NK-92 (cell line): Measurements from ENCODE around the gene DIP2A.
"Not testable (repeated sequence)": the region's sequence is repeated elsewhere in the genome, so short reads cannot be mapped to it uniquely, and the experiment has no call there.

Experiments used
- DNase-seq: peaks from one replicate; lab custom pipeline; 2025; ENCODE audit not compliant: unreplicated experiment; lab: John Stamatoyannopoulos, UW

The DIP2A gene

DNA sequence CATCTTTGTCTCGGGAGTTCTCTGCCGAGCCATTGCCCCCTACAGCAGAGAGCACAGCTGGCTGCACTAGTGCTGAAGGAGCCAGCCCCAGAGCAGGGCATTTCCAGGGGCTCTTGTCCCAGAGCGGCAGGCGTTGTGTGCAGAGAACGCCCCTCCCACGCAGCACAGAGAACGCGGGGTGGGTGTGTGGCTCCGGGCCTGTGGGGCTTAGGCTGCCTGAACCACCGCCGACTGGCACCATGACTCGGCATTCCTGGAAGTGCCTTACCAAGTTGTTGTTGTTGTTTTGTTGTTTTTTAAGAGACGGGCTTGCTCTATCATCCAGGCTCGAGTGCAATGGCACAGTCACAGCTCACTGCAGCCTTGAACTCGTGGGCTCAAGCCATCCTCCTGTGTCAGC, 15.8 kb upstream of the DIP2A start:
- no peak for DNase-seq

GRCh38 chr21:46443910-46444309, 14.8 kb upstream of the DIP2A start:
- no peak for DNase-seq

DNA sequence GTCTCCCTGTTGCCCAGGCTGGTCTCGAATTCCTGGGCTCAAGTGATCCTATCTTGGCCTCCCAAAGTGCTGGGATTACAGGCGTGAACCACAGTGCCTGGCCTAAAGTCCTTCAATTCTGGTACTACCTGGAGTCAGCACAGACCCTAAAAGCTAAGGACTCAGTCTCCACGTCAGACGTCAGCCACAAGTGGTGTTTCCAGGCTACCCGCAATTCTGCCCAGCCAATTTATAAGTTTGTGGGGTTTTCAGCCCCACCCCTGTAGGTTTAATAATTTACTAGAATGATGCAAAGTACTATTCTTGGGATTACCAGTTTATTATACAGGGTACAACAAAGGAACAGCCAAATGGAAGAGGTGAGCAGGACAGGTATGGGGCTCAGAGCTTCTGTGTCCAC, 10.6 kb upstream of the DIP2A start:
- no peak for DNase-seq

- DNase-seq = not testable (repeated sequence)
These were observed 9.8 kb upstream of the DIP2A start for GRCh38 chr21:46448855-46449254.

DNA sequence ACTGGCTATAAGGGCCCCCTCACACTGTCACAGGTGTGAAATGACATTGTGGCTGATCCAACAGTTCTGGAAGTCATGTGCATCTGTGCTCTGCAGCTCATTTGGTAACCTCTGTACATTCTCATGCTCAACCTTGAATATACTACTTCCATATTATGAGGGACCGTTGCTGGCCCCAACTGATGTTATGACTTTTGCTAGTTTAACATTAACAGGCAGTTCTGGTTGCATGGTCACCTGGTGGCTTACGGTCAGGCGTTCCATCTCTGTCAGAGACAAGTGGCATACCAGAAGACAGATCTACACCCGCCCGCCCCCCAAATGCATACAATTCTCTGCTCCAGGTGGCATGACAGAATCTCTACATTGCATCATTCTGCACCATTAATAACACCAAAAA, 6.0 kb upstream of the DIP2A start:
- DNase-seq = no peak

DNA sequence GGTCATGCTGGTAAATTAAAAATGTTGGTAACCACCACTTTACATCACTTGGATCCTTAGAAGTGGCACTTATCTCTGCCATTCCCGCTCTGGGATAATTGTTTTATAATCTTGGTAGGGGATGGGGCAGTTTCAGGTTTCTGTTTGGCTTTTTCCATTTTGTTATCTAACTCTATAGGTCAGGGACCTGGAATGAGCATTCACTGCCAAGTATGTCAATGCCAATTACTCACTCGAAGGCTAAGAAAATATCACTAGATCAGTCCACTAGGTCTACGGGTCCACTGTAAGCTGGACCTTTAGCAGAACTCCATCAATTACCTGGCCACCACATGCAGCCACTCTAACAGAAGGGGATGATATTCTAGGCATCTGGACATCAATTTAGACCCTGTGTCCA, 4.5 kb upstream of the DIP2A start:
- no peak for DNase-seq

DNA sequence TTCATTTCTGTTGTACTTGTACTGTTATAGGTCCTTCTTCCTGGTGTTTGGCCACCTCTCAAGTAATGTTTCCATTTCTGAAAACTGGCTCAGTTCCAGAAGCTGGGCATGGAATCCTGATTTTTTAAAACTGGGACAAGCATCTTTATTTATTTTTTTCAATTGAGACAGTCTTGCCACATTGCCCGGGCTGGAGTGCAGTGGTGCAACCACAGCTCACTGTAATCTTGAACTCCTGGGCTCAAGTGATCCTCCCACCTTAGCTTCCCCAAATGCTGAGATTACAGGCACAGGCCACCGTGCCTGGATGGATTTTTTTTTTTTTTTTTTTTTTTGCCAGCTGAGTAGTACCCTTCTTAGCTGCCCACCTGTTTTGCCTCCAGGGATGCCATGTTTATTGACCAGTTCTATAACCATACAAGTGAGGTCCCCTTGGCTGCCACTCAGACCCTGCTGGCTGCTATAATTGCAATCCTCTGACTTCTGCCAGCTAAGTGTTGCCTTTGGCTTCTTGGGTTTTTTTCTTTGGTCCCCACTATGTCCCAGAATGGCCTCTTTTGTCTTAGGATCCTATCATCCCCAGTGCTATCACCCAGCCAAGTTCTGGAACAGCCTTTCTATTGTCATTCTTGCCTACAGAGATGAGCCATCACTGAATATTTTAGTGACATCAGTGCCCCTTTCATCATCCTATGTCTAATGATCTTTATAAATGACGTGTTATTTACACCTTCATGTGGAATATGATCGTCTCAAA, 3.9 kb upstream of the DIP2A start:
- DNase-seq = no peak

- no peak for DNase-seq
These were observed 2.9 kb upstream of the DIP2A start for GRCh38 chr21:46455575-46456385.

DNA sequence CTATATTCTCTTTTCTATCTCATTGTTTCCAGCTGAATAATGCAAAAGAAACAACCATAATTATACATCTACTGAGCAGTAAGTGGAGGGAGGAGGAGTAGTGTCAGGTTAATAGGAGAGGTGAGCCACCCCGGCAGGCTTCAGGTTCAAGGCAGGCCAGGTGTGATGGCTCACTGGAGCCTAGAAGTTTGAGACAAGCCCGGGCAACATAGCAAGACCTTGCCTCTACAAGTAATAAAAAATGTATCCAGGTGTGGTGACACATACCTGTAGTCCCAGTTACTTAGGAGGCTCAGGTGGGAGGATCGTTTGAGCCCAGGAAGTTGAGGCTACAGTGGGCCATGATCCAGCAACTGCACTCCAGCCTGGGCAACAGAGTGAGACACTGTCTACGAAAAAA, 1.9 kb upstream of the DIP2A start:
- no peak for DNase-seq

DNA sequence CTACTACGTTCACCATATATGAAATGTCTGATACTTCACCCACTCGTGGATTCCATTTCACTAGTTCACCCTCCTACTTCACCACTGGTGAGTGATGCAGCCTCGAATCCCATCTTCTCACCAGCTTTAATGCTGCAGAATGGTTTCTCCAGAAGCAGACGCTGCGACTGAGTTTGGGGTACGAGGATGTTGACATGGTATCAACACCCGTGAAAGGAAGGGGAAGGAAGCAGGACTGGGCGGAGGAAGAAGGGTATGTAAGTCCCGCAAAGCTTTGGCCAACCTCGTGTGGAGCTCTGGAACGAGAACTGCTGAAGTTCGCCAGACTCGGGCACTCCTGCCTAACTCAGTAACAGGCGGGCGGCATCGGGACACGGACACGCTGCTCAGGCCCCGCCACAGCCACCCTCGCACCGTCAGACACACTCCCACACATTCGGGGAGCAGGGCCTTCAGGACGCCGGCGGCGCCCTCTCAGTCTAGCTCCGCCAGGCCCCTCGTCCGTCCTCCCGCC, 833 bp upstream of the DIP2A start:
- DNase-seq = no peak

GRCh38 chr21:46459024-46459355, 299 bp downstream of the DIP2A start:
- no peak for DNase-seq

DNA sequence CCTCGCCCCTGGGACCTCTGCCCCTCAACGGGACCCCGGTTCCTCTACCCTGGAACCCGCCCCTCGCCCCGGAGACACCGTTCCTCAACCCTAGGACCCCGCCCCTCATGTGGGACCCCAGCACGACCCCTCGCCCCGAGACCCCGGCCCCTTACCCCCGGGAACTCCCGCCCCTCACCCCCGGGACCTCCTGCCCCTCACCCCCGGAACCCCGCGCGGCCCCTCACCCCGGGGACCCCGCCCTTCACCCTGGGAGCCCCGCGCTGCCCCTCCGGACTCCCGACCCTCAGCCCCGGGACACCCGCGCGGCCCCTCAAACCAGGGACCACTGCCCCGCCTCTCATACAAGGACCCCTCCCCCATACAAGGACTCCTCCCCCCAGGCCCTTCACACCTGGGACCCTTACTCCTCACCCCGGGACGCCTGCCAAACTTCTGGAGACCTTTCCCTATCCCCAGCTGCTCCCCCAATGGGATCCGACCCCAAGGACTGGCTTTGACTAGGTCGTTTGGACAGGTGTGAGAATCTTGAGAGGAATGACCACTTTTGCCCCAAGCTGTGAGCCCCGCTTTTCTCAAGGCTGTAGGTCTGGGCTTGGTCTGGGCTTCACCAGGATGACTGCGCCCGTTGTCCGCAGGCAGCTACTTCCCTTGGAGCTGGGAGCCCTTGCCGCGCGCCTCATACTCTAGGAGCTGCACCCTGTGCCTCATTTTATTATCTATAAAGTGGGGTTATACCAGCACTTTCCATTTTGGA, 843 bp downstream of the DIP2A start:
- DNase-seq = no peak

GRCh38 chr21:46461909-46462308, 3.2 kb downstream of the DIP2A start:
- DNase-seq = no peak

- not testable (repeated sequence) for DNase-seq
These were observed 6.5 kb downstream of the DIP2A start for GRCh38 chr21:46465153-46465552.

GRCh38 chr21:46465651-46466050, 7.0 kb downstream of the DIP2A start:
- DNase-seq = no peak

DNA sequence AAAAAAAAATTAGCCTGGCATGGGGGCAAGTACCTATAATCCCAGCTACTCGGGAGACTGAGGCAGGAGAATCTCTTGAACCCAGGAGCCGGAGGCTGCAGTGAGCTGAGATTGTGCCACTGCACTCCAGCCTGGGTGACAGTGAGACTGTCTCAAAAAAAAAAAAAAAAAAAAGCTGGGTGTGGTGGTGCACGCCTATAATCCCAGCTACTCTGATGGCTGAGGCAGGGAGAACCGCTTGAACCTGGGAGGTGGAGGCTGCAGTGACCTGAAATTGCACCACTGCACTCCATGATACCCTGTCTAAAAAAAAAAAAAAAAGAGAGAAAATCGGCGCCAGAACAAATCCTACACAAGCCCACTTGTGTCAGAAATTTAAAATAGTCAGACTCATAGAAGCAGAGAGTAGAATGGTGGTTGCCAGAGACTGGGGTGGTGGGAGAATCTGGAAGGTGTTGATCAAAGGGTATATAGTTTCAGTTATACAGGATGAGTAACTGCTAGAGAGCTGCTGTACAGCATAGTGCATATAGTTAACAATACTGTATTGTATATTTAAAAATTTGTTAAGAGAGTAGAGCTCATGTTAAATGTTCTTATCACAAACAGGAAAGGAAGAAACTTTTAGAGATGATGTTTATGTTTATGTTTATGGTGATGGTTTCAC, 9.6 kb downstream of the DIP2A start:
- DNase-seq = no peak

DNA sequence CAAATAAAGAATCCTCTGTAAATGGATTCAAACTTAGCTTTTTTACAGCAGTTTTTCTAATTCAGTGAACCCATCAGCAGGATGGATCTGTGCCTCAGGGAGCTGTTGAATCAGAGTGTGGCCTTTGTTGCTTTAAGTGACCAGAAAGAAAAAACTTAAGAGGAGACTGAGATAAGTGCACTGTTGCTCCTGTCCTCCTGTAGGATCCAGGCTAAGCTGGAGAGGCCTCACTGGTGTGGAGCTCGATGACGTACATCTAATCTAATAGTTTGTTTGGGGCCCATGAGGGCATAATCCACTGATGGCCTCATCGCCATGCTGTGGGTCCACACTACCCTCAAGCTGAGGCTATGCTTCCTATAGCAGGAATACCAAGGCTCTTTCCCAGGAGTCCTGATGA, 10.6 kb downstream of the DIP2A start:
- DNase-seq = no peak

GRCh38 chr21:46471514-46471913, 12.8 kb downstream of the DIP2A start:
- DNase-seq = no peak

- no peak for DNase-seq
These were observed 13.6 kb downstream of the DIP2A start for GRCh38 chr21:46472246-46472645.

GRCh38 chr21:46474382-46474781, 15.7 kb downstream of the DIP2A start:
- DNase-seq = no peak

DNA sequence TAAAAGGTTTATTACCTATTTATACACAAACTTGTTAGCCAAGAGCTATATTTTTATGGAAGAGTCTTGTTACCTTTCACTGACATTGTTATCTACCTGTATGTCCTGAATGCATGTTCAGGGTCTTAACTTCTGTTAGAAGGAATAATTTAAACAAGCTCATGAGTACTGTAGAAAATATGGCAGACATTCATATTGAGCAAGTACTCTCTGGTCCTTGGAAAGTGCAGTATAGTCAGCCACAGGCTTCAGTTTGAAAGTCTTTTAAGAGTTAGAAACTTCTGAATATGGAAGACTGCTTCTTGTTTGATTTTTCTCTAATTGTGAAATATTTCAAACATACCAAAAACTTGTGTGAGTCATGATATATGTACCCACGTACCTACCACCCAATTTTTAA, 16.6 kb downstream of the DIP2A start:
- DNase-seq = no peak
